HAP-1 (cell line): Measurements from ENCODE around the gene ACBD6.

ENCODE experiments used
- DNase-seq, 2 experiments: peaks; one replicate each; pipeline ENCODE4 v3.0.0-alpha.2; 2016 to 2020; ENCODE audit warnings: low spot score in 2 of 2
- H3K27me3 ChIP-seq: fragments of 250-450 bp; sonication (Bioruptor Pico); 2 replicates; pipeline ENCODE4 v1.5.1; 2020; ENCODE audit warnings: low read depth, mild to moderate bottlenecking, moderate library complexity
- H3K36me3 ChIP-seq: fragments of 250-450 bp; sonication (Bioruptor Pico); replicated peaks from 2 replicates; pipeline ENCODE4 v1.5.1; 2020; ENCODE audit warnings: mild to moderate bottlenecking
- H3K4me1 ChIP-seq: fragments of 250-450 bp; sonication (Bioruptor Pico); 2 replicates; pipeline ENCODE4 v1.5.1; 2020; ENCODE audit warnings: mild to moderate bottlenecking
- H3K4me3 ChIP-seq: fragments of 250-450 bp; sonication (Bioruptor Pico); 2 replicates; pipeline ENCODE4 v1.5.1; 2020; ENCODE audit warnings: mild to moderate bottlenecking, moderate library complexity
- H3K9me3 ChIP-seq: fragments of 250-450 bp; sonication (Bioruptor Pico); 2 replicates; pipeline ENCODE4 v1.5.1; 2020; ENCODE audit warnings: mild to moderate bottlenecking, moderate library complexity
- in situ Hi-C: fragments of 300-500 bp; cut with MboI; formaldehyde crosslinking; loops from 3 replicates; pipeline ENCODE4 v1.14.3; 2020; ENCODE audit warnings: low sequenced_read_pairs, inconsistent platforms, mixed read lengths

ACBD6 gene

GRCh38 chr1:180248731-180249681 is 253.4 kb downstream of the ACBD6 start:
- DNase-seq, result peak in 1 of 2 experiments; percentile 63
- Histone ChIP-seq H3K27me3 (no peaks in the 10 kb centered on the region), H3K4me1 (no peaks in the 10 kb centered on the region), H3K9me3 (no peaks in the 10 kb centered on the region), H3K36me3 (no peaks in the 10 kb centered on the region), H3K4me3 (no peak overlapping the region)
- in situ Hi-C loops, result no loop called here

- H3K27me3 ChIP-seq, result no peaks in the 10 kb centered on the region
- H3K4me1 ChIP-seq, result no peaks in the 10 kb centered on the region
- no peaks in the 10 kb centered on the region for H3K36me3 ChIP-seq
- no peak for DNase-seq
- in situ Hi-C loops, result no loop called here
- no peak overlapping the region for H3K4me3 ChIP-seq
- no peaks in the 10 kb centered on the region for H3K9me3 ChIP-seq
Observed at GRCh38 chr1:180248176-180248575, 254.2 kb downstream of the ACBD6 start.

- no peak for DNase-seq
- no peaks in the 10 kb centered on the region for H3K9me3 ChIP-seq
- H3K27me3 ChIP-seq, result no peaks in the 10 kb centered on the region
- H3K4me1 ChIP-seq, result no peaks in the 10 kb centered on the region
- H3K4me3 ChIP-seq, result no peak overlapping the region
- H3K36me3 ChIP-seq, result no peaks in the 10 kb centered on the region
- in situ Hi-C loops, result no loop called here
Observed at GRCh38 chr1:180247580-180247979, 254.8 kb downstream of the ACBD6 start.

- DNase-seq, result no peak
- Histone ChIP-seq H3K4me1 (no peaks in the 10 kb centered on the region), H3K4me3 (no peak overlapping the region), H3K27me3 (no peaks in the 10 kb centered on the region), H3K36me3 (no peaks in the 10 kb centered on the region), H3K9me3 (no peaks in the 10 kb centered on the region)
- in situ Hi-C loops, result no loop called here
Observed at GRCh38 chr1:180247061-180247460, 255.3 kb downstream of the ACBD6 start.

- in situ Hi-C loops, result no loop called here
- DNase-seq, result no peak
- H3K27me3 ChIP-seq, result no peaks in the 10 kb centered on the region
- no peak overlapping the region for H3K4me3 ChIP-seq
- H3K9me3 ChIP-seq, result no peaks in the 10 kb centered on the region
- no peaks in the 10 kb centered on the region for H3K36me3 ChIP-seq
- no peaks in the 10 kb centered on the region for H3K4me1 ChIP-seq
Observed at GRCh38 chr1:180246579-180246978, 255.8 kb downstream of the ACBD6 start.

- Histone ChIP-seq H3K4me1 (no peaks in the 10 kb centered on the region), H3K27me3 (no peaks in the 10 kb centered on the region), H3K4me3 (no peak overlapping the region), H3K36me3 (no peaks in the 10 kb centered on the region), H3K9me3 (no peaks in the 10 kb centered on the region)
- DNase-seq, result no peak
- in situ Hi-C loops, result no loop called here
Observed at GRCh38 chr1:180244840-180245239, 257.5 kb downstream of the ACBD6 start.

GRCh38 chr1:180243517-180244221 is 258.7 kb downstream of the ACBD6 start:
- no peaks in the 10 kb centered on the region for H3K9me3 ChIP-seq
- DNase-seq, result no peak
- in situ Hi-C loops, result no loop called here
- no peaks in the 10 kb centered on the region for H3K36me3 ChIP-seq
- H3K27me3 ChIP-seq, result no peaks in the 10 kb centered on the region
- no peaks in the 10 kb centered on the region for H3K4me1 ChIP-seq
- H3K4me3 ChIP-seq, result no peak overlapping the region

- H3K4me3 ChIP-seq, result no peak overlapping the region
- in situ Hi-C loops, result no loop called here
- H3K4me1 ChIP-seq, result peaks cover 8% of the 10 kb centered on the region
- no peaks in the 10 kb centered on the region for H3K36me3 ChIP-seq
- no peak for DNase-seq
- H3K27me3 ChIP-seq, result no peaks in the 10 kb centered on the region
- no peaks in the 10 kb centered on the region for H3K9me3 ChIP-seq
Observed at GRCh38 chr1:180241716-180242544, 260.4 kb downstream of the ACBD6 start.

- no peaks in the 10 kb centered on the region for H3K36me3 ChIP-seq
- no peak overlapping the region for H3K4me3 ChIP-seq
- in situ Hi-C loops, result no loop called here
- DNase-seq, result no peak
- no peaks in the 10 kb centered on the region for H3K9me3 ChIP-seq
- no peaks in the 10 kb centered on the region for H3K27me3 ChIP-seq
- H3K4me1 ChIP-seq, result peaks cover 8% of the 10 kb centered on the region
Observed at GRCh38 chr1:180239145-180240096, 263.0 kb downstream of the ACBD6 start.

- no peak for DNase-seq
- in situ Hi-C loops, result no loop called here
- Histone ChIP-seq H3K9me3 (no peaks in the 10 kb centered on the region), H3K27me3 (no peaks in the 10 kb centered on the region), H3K4me1 (peaks cover 8% of the 10 kb centered on the region), H3K4me3 (no peak overlapping the region), H3K36me3 (no peaks in the 10 kb centered on the region)
Observed at GRCh38 chr1:180238675-180239074, 263.7 kb downstream of the ACBD6 start.
